ENCODE data around the gene ZNF524.
A peak's percentile ranks its signal among the peaks of the same experiment; 100 is the strongest.

Gene ZNF524

GRCh38 chr19:55643887-55644176 is 43.7 kb downstream of the ZNF524 start:
- DNase-seq, result no peak

- DNase-seq, result no peak
Measured at GRCh38 chr19:55644191-55644833, 44.2 kb downstream of the ZNF524 start.

- DNase-seq, result no peak
Measured at GRCh38 chr19:55644842-55645511, 44.9 kb downstream of the ZNF524 start.

- DNase-seq, result no peak
Measured at GRCh38 chr19:55645512-55645881, 45.4 kb downstream of the ZNF524 start.

GRCh38 chr19:55646889-55647731 is 47.0 kb downstream of the ZNF524 start:
- DNase-seq, result no peak

- peak; percentile 46 for DNase-seq
Measured at GRCh38 chr19:55647732-55648584, 47.9 kb downstream of the ZNF524 start, which contains the start of gene CCDC106. TSS of gene CCDC106 (plus strand) at chr19:55648212. CDS start at chr19:55649047, 835 bp downstream.

GRCh38 chr19:55648585-55649267 is 48.6 kb downstream of the ZNF524 start:
- no peak for DNase-seq

- no peak for DNase-seq
Measured at GRCh38 chr19:55649268-55650125, 49.4 kb downstream of the ZNF524 start.

GRCh38 chr19:55650126-55650557 is 50.1 kb downstream of the ZNF524 start:
- no peak for DNase-seq

- DNase-seq, result no peak
Measured at GRCh38 chr19:55650602-55651230, 50.6 kb downstream of the ZNF524 start.

- no peak for DNase-seq
Measured at GRCh38 chr19:55651236-55651635, 51.1 kb downstream of the ZNF524 start.

- no peak for DNase-seq
Measured at GRCh38 chr19:55652311-55653128, 52.4 kb downstream of the ZNF524 start.
